HL-60 (cell line): ENCODE measurements around the gene IGFLR1.

Experiments
- DNase-seq, 2 experiments: peaks; one replicate each; pipeline ENCODE4 v3.0.0-alpha.2; 2010 to 2020; ENCODE audit warnings: low read depth in 1 of 2, low spot score in 1 of 2
- H3K27ac ChIP-seq: fragments of 250-450 bp; sonication (Bioruptor Pico); replicated peaks from 2 replicates; pipeline ENCODE4 v1.5.1; 2020; ENCODE audit warnings: mild to moderate bottlenecking, moderate library complexity
- H3K27me3 ChIP-seq: fragments of 250-450 bp; sonication (Bioruptor Pico); 2 replicates; pipeline ENCODE4 v1.5.1; 2021; ENCODE audit warnings: mild to moderate bottlenecking, moderate library complexity; ENCODE audit not compliant: insufficient read depth, poor library complexity, severe bottlenecking
- H3K4me3 ChIP-seq: replicated peaks from 2 replicates; pipeline ENCODE4 v1.5.1; 2011; ENCODE audit warnings: mild to moderate bottlenecking, control low read depth, low read length; ENCODE audit not compliant: insufficient read depth
- CTCF ChIP-seq: IDR thresholded peaks from one replicate; pipeline ENCODE4 v1.5.1; 2011; ENCODE audit warnings: low read length, control low read depth, inconsistent platforms; ENCODE audit not compliant: insufficient read depth
- GABPA ChIP-seq: IDR thresholded peaks from 2 replicates; pipeline ENCODE4 v1.6.1; 2012; ENCODE audit warnings: low read depth
- POLR2AphosphoS5 ChIP-seq: IDR thresholded peaks from 2 replicates; pipeline ENCODE4 v1.6.1; 2012; ENCODE audit warnings: low read depth
- REST ChIP-seq: IDR thresholded peaks from 2 replicates; pipeline ENCODE4 v1.6.1; 2012; ENCODE audit warnings: low read depth; ENCODE audit not compliant: insufficient replicate concordance
- SPI1 ChIP-seq: IDR thresholded peaks from 2 replicates; pipeline ENCODE4 v1.6.1; 2012; ENCODE audit warnings: low read depth, mild to moderate bottlenecking, borderline replicate concordance

The IGFLR1 gene

GRCh38 chr19:35787227-35787799 lies 45.1 kb upstream of the IGFLR1 start:
- TF ChIP-seq SPI1 (no peak), CTCF (no peak), POLR2AphosphoS5 (no peak), GABPA (no peak), REST (no peak)

GRCh38 chr19:35786299-35787160 lies 44.3 kb upstream of the IGFLR1 start:
- H3K4me3 ChIP-seq = no peak overlapping the region
- no peak overlapping the region for H3K27ac ChIP-seq
- H3K27me3 ChIP-seq = no peaks in the 10 kb centered on the region
- no peak for TF ChIP-seq SPI1
- TF ChIP-seq POLR2AphosphoS5 = no peak
- TF ChIP-seq GABPA = no peak
- no peak for TF ChIP-seq CTCF
- TF ChIP-seq REST = no peak
- DNase-seq = no peak

More at GRCh38 chr19:35787227-35787799, 45.1 kb upstream of the IGFLR1 start:
- no peak for DNase-seq
- Histone ChIP-seq H3K27me3 (no peaks in the 10 kb centered on the region), H3K27ac (no peak overlapping the region), H3K4me3 (no peak overlapping the region)

- DNase-seq = no peak
- no peak overlapping the region for H3K4me3 ChIP-seq
- no peak overlapping the region for H3K27ac ChIP-seq
- TF ChIP-seq SPI1 (no peak), POLR2AphosphoS5 (no peak), REST (no peak), CTCF (no peak), GABPA (no peak)
- H3K27me3 ChIP-seq = no peaks in the 10 kb centered on the region
These were observed 43.0 kb upstream of the IGFLR1 start for GRCh38 chr19:35785339-35785627.
